C4-2B (cell line): ENCODE data around the gene FAM209B.

Experiments
- H3K27ac ChIP-seq: fragments of 450-650 bp; 2 replicates; pipeline ENCODE4 v1.5.1; 2017
- CTCF ChIP-seq: fragments of 450-650 bp; conservative IDR thresholded peaks from 2 replicates; pipeline ENCODE4 v1.5.1; 2017; ENCODE audit warnings: mild to moderate bottlenecking
- ZFX ChIP-seq: fragments of 450-650 bp; IDR thresholded peaks from 2 replicates; pipeline ENCODE4 v1.6.1; 2017

FAM209B gene

GRCh38 chr20:56570832-56571231, 37.8 kb downstream of the FAM209B start:
- TF ChIP-seq CTCF (no peak), ZFX (no peak)
- no peak overlapping the region for H3K27ac ChIP-seq

GRCh38 chr20:56572172-56572571, 39.1 kb downstream of the FAM209B start:
- no peak for TF ChIP-seq ZFX
- no peak for TF ChIP-seq CTCF
- H3K27ac ChIP-seq: no peak overlapping the region

- H3K27ac ChIP-seq: no peak overlapping the region
- TF ChIP-seq CTCF (no peak), ZFX (no peak)
These were observed 40.9 kb downstream of the FAM209B start for GRCh38 chr20:56573986-56574385.

- no peak for TF ChIP-seq CTCF
- no peak for TF ChIP-seq ZFX
- no peak overlapping the region for H3K27ac ChIP-seq
These were observed 41.6 kb downstream of the FAM209B start for GRCh38 chr20:56574531-56575142.

GRCh38 chr20:56575157-56575556, 42.1 kb downstream of the FAM209B start:
- no peak for TF ChIP-seq ZFX
- TF ChIP-seq CTCF: no peak
- no peak overlapping the region for H3K27ac ChIP-seq

- H3K27ac ChIP-seq: no peak overlapping the region
- TF ChIP-seq ZFX (no peak), CTCF (no peak)
These were observed 42.9 kb downstream of the FAM209B start for GRCh38 chr20:56575961-56576360.

- no peak overlapping the region for H3K27ac ChIP-seq
- no peak for TF ChIP-seq ZFX
These were observed 46.3 kb downstream of the FAM209B start for GRCh38 chr20:56579301-56579710.

- no peak overlapping the region for H3K27ac ChIP-seq
- no peak for TF ChIP-seq ZFX
- TF ChIP-seq CTCF: no peak
These were observed 47.2 kb downstream of the FAM209B start for GRCh38 chr20:56580226-56580625.
